Lung (tissue), 13 donors: ENCODE results near the gene RXFP1. TPM values are rescaled to one million over a fixed set of nuclear protein-coding genes. Genes with fewer than 3 reads are reported as not detected.

Experiments used
- ATAC-seq: fragments of 200-7000 bp; cut with Tn5 transposase; one replicate; pipeline ENCODE4 v1.9.1; 2020; ENCODE audit warnings: moderate number of reproducible peaks; ENCODE audit not compliant: insufficient read depth, low FRiP score
- DNase-seq, 3 donors: peaks; one replicate each; pipeline ENCODE4 v3.0.0-alpha.2; 2013 to 2017
- H3K27ac ChIP-seq, 2 donors: one replicate each; pipeline ENCODE4 v1.5.1; 2013; ENCODE audit warnings: mild to moderate bottlenecking in 2 of 2, moderate library complexity in 2 of 2, control low read depth in 1 of 2, inconsistent platforms in 1 of 2, low read depth in 1 of 2, low read length in 1 of 2
- H3K27me3 ChIP-seq, 3 donors: one replicate each; pipeline ENCODE4 v1.5.1; 2013; ENCODE audit warnings: low read length in 2 of 3; ENCODE audit not compliant: control insufficient read depth in 3 of 3, insufficient read depth in 3 of 3
- H3K36me3 ChIP-seq, 4 donors: one replicate each; pipeline ENCODE4 v1.5.1; 2013; ENCODE audit warnings: low read length in 4 of 4, mild to moderate bottlenecking in 1 of 4, moderate library complexity in 1 of 4; ENCODE audit not compliant: control insufficient read depth in 4 of 4, insufficient read depth in 4 of 4
- H3K4me1 ChIP-seq, 5 donors: one replicate each; pipeline ENCODE4 v1.5.1; 2013; ENCODE audit warnings: low read length in 5 of 5, mild to moderate bottlenecking in 2 of 5, moderate library complexity in 1 of 5; ENCODE audit not compliant: control insufficient read depth in 5 of 5, insufficient read depth in 5 of 5
- H3K4me3 ChIP-seq: one replicate; pipeline ENCODE4 v1.5.1; 2013; ENCODE audit warnings: mild to moderate bottlenecking, control low read depth, moderate library complexity
- H3K9ac ChIP-seq, 2 donors: one replicate each; pipeline ENCODE4 v1.5.1; 2013; ENCODE audit warnings: low read length in 2 of 2, control low read depth in 1 of 2; ENCODE audit not compliant: insufficient read depth in 1 of 2
- H3K9me3 ChIP-seq, 4 donors: one replicate each; pipeline ENCODE4 v1.5.1; 2013; ENCODE audit warnings: low read length in 3 of 4, mild to moderate bottlenecking in 1 of 4, moderate library complexity in 1 of 4; ENCODE audit not compliant: control insufficient read depth in 4 of 4, insufficient read depth in 3 of 4
- CTCF ChIP-seq: IDR thresholded peaks from 2 replicates; pipeline ENCODE4 v1.5.1; 2012; ENCODE audit warnings: mild to moderate bottlenecking; ENCODE audit errors: control extremely low read depth, extremely low read depth
- WGBS, 2 donors: extraction: QIAGEN DNeasy Blood & Tissue Kit; methylation state at CpG; one replicate each; pipeline ENCODE4 v1.1.7; 2013; 5-methylcytosine and 5-hydroxymethylcytosine counted together
- polyA plus RNA-seq, 2 donors: library from polyadenylated mRNA; stranded (reverse); fragments of 200-250 nt; gene quantifications; one replicate each; pipeline ENCODE4 v1.2.1, GENCODE V29; 2013
- small RNA-seq: library from RNA; depleted of rRNA; stranded (forward); fragments of <200 nt; gene quantifications from one replicate; pipeline ENCODE3, GENCODE V24; 2014; ENCODE audit warnings: low replicate concordance
- total RNA-seq, 2 donors: library from RNA; depleted of rRNA in 1 of 2; stranded (reverse); fragments of >200 nt in 1 of 2; gene quantifications; one replicate each; pipeline ENCODE4 v1.2.1, GENCODE V29; 2014 to 2021
- donor health status: control.
- donor health status: control.
- donor health status: Bipolar disorder and iron deficiency.
- donor health status: healthy.
- donor health status: DM: yes; HTN: yes; CAD: no.

RXFP1 gene
- total and polyA plus RNA-seq, 4 donors = 1.5 to 10.7 (median 2.6) TPM

- WGBS, 2 donors = 74 to 84% methylated on average over 1 of the region's 1 CpG
- Histone ChIP-seq H3K4me1 (no peaks in the 10 kb centered on the region), H3K9ac (no peak overlapping the region), H3K27ac (no peak overlapping the region), H3K9me3 (no peaks in the 10 kb centered on the region), H3K4me3 (no peak overlapping the region), H3K27me3 (no peaks in the 10 kb centered on the region), H3K36me3 (peaks cover 3 to 18% (median 8%) of the 10 kb centered on the region in 4 donors)
- no peak for TF ChIP-seq CTCF
- ATAC-seq (no peak), DNase-seq (no peak)
Measured at GRCh38 chr4:158688813-158689212, 167.1 kb downstream of the RXFP1 start.

Small RNA genes within 50 kb of the gene (small RNA-seq; reads per million reads assigned to genes)
- gene RF00012 = not detected

Other genes with a start within 250 kb of the RXFP1 start
- gene C4orf46, start 150.0 kb downstream of the RXFP1 start, total RNA-seq = 10 to 100 TPM in 1 of 2 donors, 1 to 10 TPM in 1; 3.5 to 31.3 TPM
- 1 to 10 TPM; 2.7 to 3.0 TPM for gene C4orf46, start 150.0 kb downstream of the RXFP1 start, polyA plus RNA-seq
- 10 to 100 TPM; 16.0 to 43.8 TPM for gene ETFDH, start 150.4 kb downstream of the RXFP1 start, total RNA-seq
- 10 to 100 TPM; 13.6 to 16.9 TPM for gene ETFDH, start 150.4 kb downstream of the RXFP1 start, polyA plus RNA-seq
- gene PPID, start 201.5 kb downstream of the RXFP1 start, total RNA-seq = 10 to 100 TPM; 17.3 to 39.0 TPM
- 10 to 100 TPM; 14.7 to 25.4 TPM for gene PPID, start 201.5 kb downstream of the RXFP1 start, polyA plus RNA-seq
- 100 to 1,000 TPM in 1 of 2 donors, 10 to 100 TPM in 1; 57.4 to 150 TPM for gene FNIP2, start 247.1 kb downstream of the RXFP1 start, total RNA-seq
- 10 to 100 TPM; 12.1 to 31.7 TPM for gene FNIP2, start 247.1 kb downstream of the RXFP1 start, polyA plus RNA-seq